Lower leg skin (tissue), 3 donors: Measurements from ENCODE around the gene DNAH8.

Experiments
- CTCF ChIP-seq, 3 donors: fragments of 450-650 bp; IDR thresholded peaks; one replicate each; pipeline ENCODE4 v1.5.1; 2016; ENCODE audit warnings: antibody characterized with exemption in 3 of 3, mild to moderate bottlenecking in 3 of 3, moderate library complexity in 2 of 3
- POLR2A ChIP-seq, 2 donors: fragments of 450-650 bp; IDR thresholded peaks; one replicate each; pipeline ENCODE4 v1.6.1; 2016 to 2017; ENCODE audit warnings: antibody characterized with exemption in 2 of 2, mild to moderate bottlenecking in 1 of 2, moderate library complexity in 1 of 2

GRCh38 chr6:38877721-38878120, 162.6 kb downstream of the DNAH8 start:
- TF ChIP-seq CTCF (IDR thresholded peaks at IDR 0.05) (no peak), POLR2A (IDR thresholded peaks at IDR 0.05) (no peak)
